Middle frontal gyrus (tissue), 1 donor: ENCODE data around the gene PGP.

Experiments used
- DNase-seq: peaks from one replicate; pipeline ENCODE4 v3.0.0-alpha.2; 2015; ENCODE audit warnings: low spot score; ENCODE audit errors: extremely low spot score

PGP gene

GRCh38 chr16:2237493-2238149 is 23.0 kb upstream of the PGP start:
- no peak for DNase-seq

GRCh38 chr16:2237102-2237482 is 22.5 kb upstream of the PGP start:
- no peak for DNase-seq

- DNase-seq: no peak
Observed at GRCh38 chr16:2236337-2237101, 21.9 kb upstream of the PGP start, which contains the start of gene DNASE1L2. Gene DNASE1L2, plus strand, starts transcription at chr16:2236444. Its CDS starts 373 bp downstream, at chr16:2236817.

- DNase-seq: no peak
Observed at GRCh38 chr16:2235695-2236336, 21.2 kb upstream of the PGP start.

GRCh38 chr16:2235234-2235651 is 20.6 kb upstream of the PGP start:
- no peak for DNase-seq

- DNase-seq: no peak
Observed at GRCh38 chr16:2234813-2235170, 20.2 kb upstream of the PGP start.

- no peak for DNase-seq
Observed at GRCh38 chr16:2233872-2234812, 19.5 kb upstream of the PGP start.

GRCh38 chr16:2233046-2233775 is 18.6 kb upstream of the PGP start:
- no peak for DNase-seq

GRCh38 chr16:2232094-2232990 is 17.7 kb upstream of the PGP start:
- no peak for DNase-seq

GRCh38 chr16:2231016-2231931 is 16.6 kb upstream of the PGP start:
- no peak for DNase-seq

GRCh38 chr16:2230376-2230775 is 15.7 kb upstream of the PGP start:
- DNase-seq: no peak

- no peak for DNase-seq
Observed at GRCh38 chr16:2229632-2230250, 15.1 kb upstream of the PGP start.

GRCh38 chr16:2229091-2229490 is 14.5 kb upstream of the PGP start:
- no peak for DNase-seq

GRCh38 chr16:2228161-2228824 is 13.7 kb upstream of the PGP start:
- no peak for DNase-seq

- DNase-seq: no peak
Observed at GRCh38 chr16:2226918-2227317, 12.3 kb upstream of the PGP start.

- DNase-seq: no peak
Observed at GRCh38 chr16:2226245-2226793, 11.7 kb upstream of the PGP start.

- no peak for DNase-seq
Observed at GRCh38 chr16:2223942-2224486, 9.4 kb upstream of the PGP start.
